T follicular helper cell (primary cell): ENCODE data around the gene TUFT1.

Experiments used
- DNase-seq: peaks from one replicate; pipeline ENCODE4 v3.0.0-alpha.2; 2020; ENCODE audit warnings: low read depth

The TUFT1 gene

GRCh38 chr1:151539321-151540020 is 638 bp upstream of the TUFT1 start:
- peak; percentile 7 for DNase-seq

- DNase-seq: no peak
These were observed 871 bp downstream of the TUFT1 start for GRCh38 chr1:151540982-151541377.

- no peak for DNase-seq
These were observed 1.6 kb downstream of the TUFT1 start for GRCh38 chr1:151541752-151542151.

GRCh38 chr1:151542710-151543129 is 2.6 kb downstream of the TUFT1 start:
- DNase-seq: no peak

GRCh38 chr1:151545542-151545941 is 5.4 kb downstream of the TUFT1 start:
- DNase-seq: no peak

GRCh38 chr1:151546011-151546925 is 6.2 kb downstream of the TUFT1 start:
- DNase-seq: no peak

GRCh38 chr1:151547119-151547899 is 7.2 kb downstream of the TUFT1 start:
- DNase-seq: no peak

GRCh38 chr1:151547900-151548230 is 7.8 kb downstream of the TUFT1 start:
- DNase-seq: no peak

GRCh38 chr1:151549199-151549598 is 9.1 kb downstream of the TUFT1 start:
- DNase-seq: no peak

GRCh38 chr1:151553659-151554058 is 13.6 kb downstream of the TUFT1 start:
- DNase-seq: no peak

- DNase-seq: no peak
These were observed 15.9 kb downstream of the TUFT1 start for GRCh38 chr1:151556052-151556451.

GRCh38 chr1:151562661-151563060 is 22.6 kb downstream of the TUFT1 start:
- no peak for DNase-seq

- no peak for DNase-seq
These were observed 23.3 kb downstream of the TUFT1 start for GRCh38 chr1:151563376-151563775.

GRCh38 chr1:151565502-151566189 is 25.5 kb downstream of the TUFT1 start:
- no peak for DNase-seq

- peak; percentile 4 for DNase-seq
These were observed 28.5 kb downstream of the TUFT1 start for GRCh38 chr1:151568626-151569088.

- no peak for DNase-seq
These were observed 30.7 kb downstream of the TUFT1 start for GRCh38 chr1:151570819-151571218.

GRCh38 chr1:151574575-151575529 is 34.7 kb downstream of the TUFT1 start:
- DNase-seq: no peak

- DNase-seq: no peak
These were observed 37.1 kb downstream of the TUFT1 start for GRCh38 chr1:151577173-151577572.

GRCh38 chr1:151578941-151579340 is 38.8 kb downstream of the TUFT1 start:
- no peak for DNase-seq

- no peak for DNase-seq
These were observed 39.5 kb downstream of the TUFT1 start for GRCh38 chr1:151579436-151580225.
